HG03439 (cell line): ENCODE data around the gene TST.

Experiments
- ATAC-seq: cut with Tn5 transposase; IDR thresholded peaks from one replicate; pipeline ENCODE4 v1.9.1; 2021; ENCODE audit warnings: mild to moderate bottlenecking, moderate library complexity; ENCODE audit not compliant: unreplicated experiment

The TST gene

DNA sequence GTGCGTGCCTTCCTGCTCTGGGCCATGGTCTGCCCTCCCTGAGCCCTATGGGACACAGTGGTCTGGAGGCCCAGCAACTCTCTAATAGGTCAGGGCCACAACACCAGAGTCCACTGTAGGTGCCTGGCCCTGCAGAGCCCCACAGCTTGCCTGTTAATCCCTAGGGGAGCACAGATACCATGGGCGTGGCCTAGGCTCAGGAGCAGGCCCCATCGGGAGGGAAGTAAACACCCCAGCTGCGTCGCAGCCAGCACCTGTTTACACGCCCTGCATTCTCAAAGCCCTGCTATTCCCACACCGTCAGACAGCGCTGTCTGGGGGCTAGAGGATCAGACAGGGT, 34.8 kb upstream of the TST start:
- ATAC-seq: no peak

DNA sequence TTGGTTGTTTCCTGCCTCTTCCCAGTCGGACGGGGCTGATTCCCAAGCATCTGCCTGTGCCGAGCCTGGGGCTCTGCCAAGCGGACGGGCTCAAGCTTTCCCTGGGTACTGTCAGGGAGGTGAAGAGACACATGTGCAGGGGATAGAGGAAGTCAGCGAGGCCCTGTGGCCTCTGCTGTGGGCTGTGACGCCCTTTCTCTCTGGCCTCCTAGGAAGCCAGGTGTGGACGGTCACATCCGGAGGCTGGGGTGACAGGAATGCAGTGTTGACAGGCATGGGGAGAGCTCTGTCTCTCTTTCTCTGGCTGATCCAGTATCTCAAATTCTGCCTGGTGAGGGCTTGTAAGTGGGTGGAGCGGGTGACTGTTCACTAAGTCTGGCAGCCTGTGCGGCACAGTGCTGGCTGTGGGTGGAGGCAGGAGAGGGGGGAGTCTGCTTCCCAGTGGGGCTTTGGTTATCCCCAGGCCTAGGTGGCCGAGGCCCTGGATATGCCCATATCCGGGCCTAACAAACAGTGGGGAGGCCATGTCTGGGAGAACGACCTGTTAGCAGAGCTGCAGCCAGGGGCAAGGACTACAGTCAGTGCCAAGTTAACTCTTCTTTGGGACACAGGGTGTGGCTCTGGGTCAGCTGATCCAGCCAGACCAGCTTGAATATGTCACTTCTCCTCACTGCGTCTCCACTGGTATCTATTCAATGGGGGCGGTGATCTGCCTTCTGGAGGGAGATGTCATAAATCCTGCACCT, 34.2 kb upstream of the TST start:
- ATAC-seq: no peak

- ATAC-seq: no peak
These were observed 33.4 kb upstream of the TST start for GRCh38 chr22:37052386-37053309.

GRCh38 chr22:37051391-37052385, 32.4 kb upstream of the TST start, which contains the start of gene KCTD17:
Gene KCTD17 (plus strand): TSS chr22:37051742. CDS start chr22:37051761, 19 bp downstream.
- peak; percentile 57 for ATAC-seq

- no peak for ATAC-seq
These were observed 31.7 kb upstream of the TST start for GRCh38 chr22:37050913-37051312.

- ATAC-seq: no peak
These were observed 30.0 kb upstream of the TST start for GRCh38 chr22:37049224-37049623.

GRCh38 chr22:37048133-37048532, 28.9 kb upstream of the TST start:
- ATAC-seq: no peak

DNA sequence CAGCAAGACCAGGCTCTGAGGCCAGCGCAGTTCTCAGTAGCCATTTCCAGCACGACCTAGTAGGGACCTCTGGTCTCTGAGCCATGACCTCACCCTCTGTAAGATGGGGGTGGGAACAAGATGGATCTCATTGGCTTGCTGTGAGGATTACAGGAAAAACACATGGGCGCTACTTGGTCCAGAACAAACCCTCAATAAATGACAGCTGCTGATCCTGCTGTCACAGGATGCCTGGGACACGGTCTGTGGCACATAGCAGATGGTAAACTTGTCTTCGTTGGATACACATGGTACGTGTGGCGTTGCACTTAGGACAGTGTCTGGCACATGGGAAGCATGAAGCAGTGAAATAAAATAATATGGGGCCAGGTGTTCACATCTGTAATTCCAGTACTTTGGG, 27.8 kb upstream of the TST start:
- ATAC-seq: no peak

DNA sequence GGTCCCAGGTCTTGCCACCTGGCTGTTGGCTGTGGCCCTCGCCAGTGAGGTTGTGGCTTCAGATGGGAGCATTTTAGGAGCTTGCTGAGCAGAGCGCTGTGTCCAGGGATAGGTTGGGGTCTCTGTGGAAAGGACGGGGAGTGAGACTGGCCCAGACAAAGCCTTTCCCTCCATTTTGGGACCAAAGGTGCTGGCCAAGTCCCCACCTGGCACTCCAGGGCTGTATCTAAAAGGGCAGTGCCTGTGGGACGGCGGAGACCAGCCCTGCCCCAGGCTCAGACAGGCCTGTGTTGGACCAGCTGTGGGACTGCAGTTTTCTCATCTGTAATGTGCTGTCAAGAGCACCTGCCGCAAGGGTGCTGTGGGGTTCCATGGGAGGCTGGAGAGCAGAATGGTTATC, 27.3 kb upstream of the TST start:
- no peak for ATAC-seq

DNA sequence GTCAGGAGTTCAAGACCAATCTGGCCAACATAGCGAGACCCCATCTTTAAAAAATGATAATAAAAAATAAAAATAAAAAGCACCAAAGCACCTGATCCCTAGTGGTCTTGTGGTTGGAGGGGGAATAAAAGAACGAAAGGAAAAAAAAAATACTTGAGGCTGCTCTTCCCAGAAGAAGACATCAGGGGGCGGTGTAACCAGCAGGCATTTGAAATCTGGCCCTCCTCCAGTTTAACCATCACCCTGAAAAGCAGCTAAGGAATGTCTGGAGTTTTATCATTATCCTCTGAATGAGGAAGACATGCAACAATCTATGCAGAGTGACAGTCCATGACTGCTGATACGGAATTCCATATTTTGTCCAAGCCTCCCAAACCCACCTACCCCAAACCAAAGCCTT, 26.7 kb upstream of the TST start:
- ATAC-seq: no peak

DNA sequence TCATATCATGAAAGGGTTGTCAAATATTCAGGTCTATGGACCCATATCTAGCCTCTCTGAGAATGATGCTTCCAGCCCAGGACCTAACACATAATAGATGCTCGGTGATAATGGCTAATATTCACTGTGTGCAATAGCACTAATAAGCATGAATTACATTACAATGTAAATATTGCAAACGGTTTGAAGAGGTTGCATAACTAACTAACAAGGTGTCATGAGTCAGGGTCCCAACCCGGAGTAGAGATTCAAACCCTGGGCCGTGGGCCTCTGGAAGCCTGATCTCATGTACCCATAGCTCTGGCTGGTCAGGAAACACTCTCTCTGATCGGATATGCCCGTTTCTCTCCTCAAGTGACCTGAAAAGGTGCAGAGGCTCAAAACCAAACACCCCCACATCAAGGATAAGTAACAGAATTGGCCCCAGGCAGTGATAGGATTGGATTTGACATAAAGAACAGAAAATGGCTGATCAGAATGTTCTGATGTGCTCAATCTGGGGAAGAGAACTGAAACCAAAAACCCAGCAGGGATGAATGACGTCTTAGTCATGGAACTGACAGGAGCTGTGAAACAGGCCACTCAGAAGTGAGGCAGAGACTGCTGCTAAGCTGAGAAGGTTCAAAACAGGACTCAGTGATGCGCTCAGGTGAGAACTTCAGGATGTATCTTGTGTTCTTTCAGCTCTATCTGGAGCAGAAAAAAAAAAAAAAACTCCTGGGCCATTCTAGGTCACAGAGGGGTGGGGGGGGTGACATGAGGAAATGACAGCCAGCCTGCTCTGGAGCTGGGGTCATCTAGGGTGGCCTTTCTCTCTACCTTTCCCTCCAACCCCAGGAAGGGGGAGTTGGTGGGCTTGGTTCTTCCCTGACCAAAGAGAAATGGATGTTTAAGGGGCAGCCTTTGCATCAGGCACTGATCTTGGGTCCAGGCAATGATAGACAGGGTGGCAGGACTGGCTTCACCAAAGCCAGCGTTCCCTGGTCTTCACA, 25.7 kb upstream of the TST start:
- ATAC-seq: no peak

- ATAC-seq: peak; percentile 53
These were observed 24.7 kb upstream of the TST start for GRCh38 chr22:37043828-37044538.

GRCh38 chr22:37043209-37043827, 24.1 kb upstream of the TST start:
- no peak for ATAC-seq

DNA sequence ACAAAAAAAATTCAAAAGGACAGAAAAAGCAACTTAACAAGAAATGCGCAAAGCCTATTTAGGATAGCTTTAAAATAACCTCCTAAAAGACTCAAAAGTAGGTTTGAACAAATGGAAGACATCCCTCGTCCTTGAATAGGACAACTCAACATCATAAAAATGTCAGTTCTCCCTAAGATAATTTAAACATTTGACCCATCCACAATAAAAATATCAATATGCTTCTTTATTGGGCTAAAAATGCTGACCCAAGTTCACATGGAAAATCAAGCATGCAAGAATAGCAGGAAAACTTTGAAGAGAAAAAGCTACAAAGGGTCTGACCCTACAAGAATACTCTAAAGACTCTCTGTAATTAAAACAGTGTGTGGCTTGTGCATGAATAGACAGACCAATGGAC, 20.2 kb upstream of the TST start:
- no peak for ATAC-seq

DNA sequence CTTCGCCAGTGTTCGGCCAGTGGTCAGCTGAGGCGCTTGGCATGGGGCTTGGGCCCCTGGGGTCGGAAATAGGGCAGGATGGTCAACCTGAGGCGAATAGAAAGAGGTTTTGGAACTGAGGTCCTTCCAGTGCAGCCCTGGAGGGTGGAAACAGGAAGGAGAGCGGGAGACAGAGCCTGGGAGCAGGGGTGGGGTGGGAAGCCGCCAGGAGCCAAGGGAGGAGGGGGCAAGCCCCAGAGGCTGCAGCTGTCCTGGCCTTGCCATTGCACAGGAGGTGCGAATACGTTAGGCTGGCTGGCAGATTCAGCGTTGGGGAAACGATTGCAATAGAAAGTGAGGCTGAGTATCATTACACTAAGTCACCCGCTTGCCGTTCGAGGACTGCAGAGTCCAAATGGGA, 18.4 kb upstream of the TST start:
- no peak for ATAC-seq

DNA sequence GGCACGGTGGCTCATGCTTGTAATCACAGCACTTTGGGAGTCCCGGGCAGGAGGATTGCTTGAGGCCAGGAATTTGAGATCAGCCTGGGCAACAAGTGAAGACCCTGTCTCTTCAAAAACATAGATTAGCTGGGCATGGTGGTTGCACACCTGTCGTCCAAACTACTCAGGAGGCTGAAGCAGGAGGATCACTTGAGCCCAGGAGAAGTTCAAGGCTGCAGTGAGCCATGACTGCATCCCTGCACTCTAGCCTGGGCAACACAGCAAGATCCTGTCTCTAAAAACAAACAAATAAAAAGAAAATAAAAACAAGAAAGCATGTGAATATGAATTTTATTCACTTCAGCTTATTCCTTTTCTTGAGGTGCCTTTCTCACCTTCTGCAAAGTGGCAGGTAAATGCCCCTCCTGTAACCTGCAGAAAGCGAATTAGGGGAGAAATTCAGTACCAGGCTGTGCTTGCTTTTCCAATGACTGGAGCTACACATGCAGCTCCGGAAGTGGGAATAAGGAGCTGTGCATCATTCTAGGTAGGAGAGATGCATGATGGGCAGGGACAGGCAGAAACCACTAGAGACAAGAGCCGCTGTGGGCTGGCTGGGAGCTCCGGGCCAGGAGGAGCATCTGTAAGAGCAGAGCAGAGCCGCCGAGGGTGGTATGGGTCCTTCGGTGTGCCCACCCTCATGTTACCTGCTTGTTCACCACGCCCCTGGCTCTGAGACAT, 17.6 kb upstream of the TST start:
- ATAC-seq: no peak

DNA sequence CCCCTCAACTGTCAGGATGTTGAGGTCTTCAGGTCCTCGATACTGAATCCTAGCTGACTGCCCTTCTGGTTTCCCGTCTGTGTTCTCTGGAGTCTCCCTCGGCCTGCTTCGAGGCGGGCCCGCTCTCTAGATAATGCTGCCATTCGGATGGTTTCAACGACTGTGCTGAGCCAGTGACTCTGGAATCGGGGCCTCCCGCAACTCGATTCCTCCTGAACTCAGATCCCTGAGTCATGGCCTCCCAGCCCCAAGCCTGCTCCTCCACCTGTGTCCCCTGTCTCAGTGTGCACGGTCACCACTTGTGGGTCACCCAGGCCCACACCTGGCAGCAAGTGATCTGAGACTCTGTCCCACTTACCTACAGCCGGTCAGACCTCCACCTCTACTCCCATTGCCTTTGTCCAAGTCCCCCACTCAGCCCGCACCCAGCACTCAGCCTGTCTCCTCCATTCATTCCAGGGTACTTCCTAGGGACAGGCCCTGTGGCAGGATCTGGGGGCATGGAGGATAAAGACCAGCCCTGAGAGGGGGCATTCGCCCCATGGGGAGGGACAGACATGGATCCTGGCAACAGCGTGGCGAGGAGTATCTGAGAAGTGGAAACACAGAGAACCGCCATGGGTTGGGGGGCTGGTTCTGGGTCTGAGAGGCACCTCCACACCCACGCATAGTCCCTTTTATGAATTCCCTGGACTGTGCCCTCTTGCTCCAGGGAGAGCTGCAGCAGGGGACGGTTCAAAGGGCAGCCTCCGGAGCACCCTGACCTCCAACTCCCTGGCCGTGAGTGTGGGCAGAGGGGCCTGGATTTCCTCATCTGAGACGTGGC, 14.6 kb upstream of the TST start:
- no peak for ATAC-seq
